Measurements from ENCODE around the gene SCIN. TPM values are rescaled to one million over a fixed set of nuclear protein-coding genes. Genes with fewer than 3 reads are reported as not detected.

Gene SCIN
- total and polyA plus RNA-seq, 2 of the 8 experiments (the other 6 are each of a cell fraction or from before 2014, with no cell fraction given), result 0.47 to 1.9 TPM

GRCh38 chr7:12609561-12609960 is 39.0 kb downstream of the SCIN start:
- no peak overlapping the region for H2BK12ac ChIP-seq (ENCODE audit: low read depth, low read length)
- H4K5ac ChIP-seq (ENCODE audit: insufficient read length, low read depth, low read length), result no peak overlapping the region
- ChIA-PET CTCF (ENCODE audit: partially characterized antibody) (interaction anchor here (2.0 to 2.1 kb wide), 2 partner anchors 85 to 90 kb away, joined by 8 to 10 read pairs; no protein-coding TSS in a partner anchor), POLR2A (ENCODE audit: partially characterized antibody) (no interaction called here)
- no peaks in the 10 kb centered on the region for H3K36me3 ChIP-seq (ENCODE audit: control insufficient read depth in 2 of 4, insufficient read depth in 4 of 4, low read length in 3 of 4)
- H3K27ac ChIP-seq (ENCODE audit: low read depth, low read length), result no peak overlapping the region
- H3K4me3 ChIP-seq (ENCODE audit: extremely low read depth in 1 of 4, insufficient read depth in 2 of 4, low read depth in 3 of 4, low read length in 4 of 4), result no peak overlapping the region
- H4K8ac ChIP-seq (ENCODE audit: extremely low read depth, insufficient read depth, low read length), result no peak overlapping the region
- 83% methylated on average over 1 of the region's 1 CpG; no CpG with 5 or more reads in 1 of the 2 experiments for WGBS, 2 experiments (ENCODE audit: extremely low coverage in 1 of 2, insufficient coverage in 1 of 2, insufficient read length in 1 of 2, insufficient replicate concordance in 2 of 2, low coverage in 1 of 2, low lambda C conversion rate in 2 of 2, missing lambda C conversion rate in 1 of 2)
- H2BK120ac ChIP-seq (replicated peaks; ENCODE audit: low read depth, low read length), result no peak overlapping the region
- H3K9me3 ChIP-seq (ENCODE audit: insufficient read depth in 2 of 2, low read depth in 1 of 2, low read length in 1 of 2), result no peaks in the 10 kb centered on the region
- no peak overlapping the region for H3K56ac ChIP-seq (replicated peaks; ENCODE audit: insufficient read length, low read depth, low read length)
- no peak overlapping the region for H3K23ac ChIP-seq (ENCODE audit: insufficient read length)
- no peak for DNase-seq (ENCODE audit: low read depth in 1 of 2, low spot score in 2 of 2)
- H3K18ac ChIP-seq (ENCODE audit: extremely low read depth, low read length), result no peak overlapping the region
- H2AFZ ChIP-seq (ENCODE audit: low read length), result no peak overlapping the region
- H3K4me2 ChIP-seq (ENCODE audit: insufficient read depth in 1 of 2, low read depth in 2 of 2, low read length in 2 of 2), result no peak overlapping the region
- no peak overlapping the region for H2AK5ac ChIP-seq (ENCODE audit: low read depth, low read length)
- no peaks in the 10 kb centered on the region for H3K27me3 ChIP-seq (replicated peaks in 1 of 4; ENCODE audit: control insufficient read depth in 3 of 4, extremely low read depth in 1 of 4, insufficient read depth in 3 of 4, low read length in 3 of 4)
- no peak overlapping the region for H3K9ac ChIP-seq (replicated peaks in 1 of 4; ENCODE audit: extremely low read depth in 1 of 4, low read depth in 3 of 4, low read length in 3 of 4)
- FAIRE-seq, result no peak
- no peak overlapping the region for H2BK5ac ChIP-seq (ENCODE audit: low read depth, low read length)
- H4K20me1 ChIP-seq (replicated peaks in 1 of 2; ENCODE audit: control insufficient read depth in 1 of 2, insufficient read depth in 2 of 2, low read length in 2 of 2), result no peaks in the 10 kb centered on the region
- H3K14ac ChIP-seq (ENCODE audit: insufficient read length), result no peak overlapping the region
- H3K79me1 ChIP-seq (ENCODE audit: low read depth, low read length), result no peaks in the 10 kb centered on the region
- H2BK15ac ChIP-seq (ENCODE audit: low read length), result no peak overlapping the region
- no peak overlapping the region for H4K91ac ChIP-seq (replicated peaks; ENCODE audit: insufficient read length, low read length)
- no peak overlapping the region for H2BK20ac ChIP-seq (ENCODE audit: low read length)
- no peaks in the 10 kb centered on the region for H3K4me1 ChIP-seq (replicated peaks in 1 of 4; ENCODE audit: control insufficient read depth in 3 of 4, insufficient read depth in 4 of 4, low read length in 3 of 4)
- H3K23me2 ChIP-seq (ENCODE audit: low read depth, low read length), result no peaks in the 10 kb centered on the region
- no peaks in the 10 kb centered on the region for H3K79me2 ChIP-seq (ENCODE audit: control insufficient read depth in 1 of 2, insufficient read depth in 2 of 2, low read length in 2 of 2)
- no peak overlapping the region for H3K4ac ChIP-seq (replicated peaks; ENCODE audit: insufficient read length, low read depth, low read length)
- no peak for TF ChIP-seq CTCF (IDR thresholded peaks at IDR 0.05; ENCODE audit: control extremely low read depth in 1 of 3, insufficient read depth in 1 of 3, low read depth in 1 of 3, low read length in 3 of 3)
- no peak for TF ChIP-seq KDM4A (IDR thresholded peaks at IDR 0.05; ENCODE audit: low read depth, low read length, severe bottlenecking)
- no peak for TF ChIP-seq SUZ12 (IDR thresholded peaks at IDR 0.05; ENCODE audit: low read length)
- no peak for TF ChIP-seq GABPA (IDR thresholded peaks at IDR 0.05; ENCODE audit: borderline replicate concordance, insufficient read depth, low read length)
- TF ChIP-seq JUND (IDR thresholded peaks at IDR 0.05; ENCODE audit: low read length), result no peak
- TF ChIP-seq SIRT6 (IDR thresholded peaks at IDR 0.05; ENCODE audit: low read length), result no peak
- no peak for TF ChIP-seq ZNF274 (IDR thresholded peaks at IDR 0.05; ENCODE audit: borderline replicate concordance, extremely low read depth, low read length)
- TF ChIP-seq HDAC2 (IDR thresholded peaks at IDR 0.05; ENCODE audit: borderline replicate concordance in 1 of 2, low read depth in 2 of 2, low read length in 2 of 2), result no peak
- TF ChIP-seq CTBP2 (IDR thresholded peaks at IDR 0.05; ENCODE audit: borderline replicate concordance, insufficient read depth, insufficient read length, low read length), result no peak
- no peak for TF ChIP-seq HDAC6 (IDR thresholded peaks at IDR 0.05; ENCODE audit: low read depth, low read length)
- TF ChIP-seq EP300 (IDR thresholded peaks at IDR 0.05; ENCODE audit: borderline replicate concordance in 1 of 2, low read depth in 2 of 2, low read length in 2 of 2), result no peak
